SU-DHL-6 (cell line): Measurements from ENCODE around the gene GRID1.
A peak's percentile ranks its signal among the peaks of the same experiment; 100 is the strongest.

ENCODE experiments used
- H2AFZ ChIP-seq: fragments of 200-600 bp; sonication (generic); 2 replicates; pipeline ENCODE4 v1.6.1; 2014; ENCODE audit warnings: low read depth, mild to moderate bottlenecking, moderate library complexity, mixed read lengths, antibody characterized with exemption, low read length; ENCODE audit not compliant: severe bottlenecking
- H3F3A ChIP-seq: fragments of 200-600 bp; shearing (Covaris generic); 2 replicates; pipeline ENCODE4 v1.6.0; 2016; ENCODE audit warnings: antibody characterized with exemption, mild to moderate bottlenecking; ENCODE audit not compliant: insufficient read depth
- H3K27ac ChIP-seq: fragments of 200-600 bp; sonication (generic); 2 replicates; pipeline ENCODE4 v1.5.1; 2016; ENCODE audit warnings: low read depth, mild to moderate bottlenecking, low read length, moderate library complexity, mixed read lengths
- H3K27me3 ChIP-seq: fragments of 200-600 bp; sonication (generic), shearing (Covaris generic); 2 replicates; pipeline ENCODE4 v1.6.0; 2014; ENCODE audit warnings: mild to moderate bottlenecking, low read length
- H3K36me3 ChIP-seq: fragments of 200-600 bp; sonication (generic); 2 replicates; pipeline ENCODE4 v1.6.1; 2014; ENCODE audit warnings: mild to moderate bottlenecking, low read length, mixed read lengths
- H3K4me2 ChIP-seq: fragments of 300-600, 200-600 bp; shearing (Covaris generic), sonication (generic); 2 replicates; pipeline ENCODE4 v1.6.0; 2014; ENCODE audit warnings: low read length, low read depth, mild to moderate bottlenecking; ENCODE audit not compliant: poor library complexity, severe bottlenecking
- H3K4me3 ChIP-seq: fragments of 200-600 bp; sonication (generic); 2 replicates; pipeline ENCODE4 v1.5.1; 2014; ENCODE audit warnings: antibody characterized with exemption, low read length, mild to moderate bottlenecking, mixed read lengths; ENCODE audit not compliant: insufficient read depth, poor library complexity, severe bottlenecking
- H3K79me2 ChIP-seq: fragments of 200-600 bp; sonication (generic); 2 replicates; pipeline ENCODE4 v1.6.1; 2014; ENCODE audit warnings: mild to moderate bottlenecking, low read length, moderate library complexity; ENCODE audit not compliant: insufficient read depth
- H3K9ac ChIP-seq: fragments of 200-600 bp; sonication (generic); 2 replicates; pipeline ENCODE4 v1.7.0; 2014; ENCODE audit warnings: mild to moderate bottlenecking, low read length
- H3K9me2 ChIP-seq: fragments of 200-600 bp; sonication (generic); replicated peaks from 2 replicates; pipeline ENCODE4 v1.6.1; 2014; ENCODE audit warnings: low read length; ENCODE audit not compliant: insufficient read depth
- H3K9me3 ChIP-seq: fragments of 200-600 bp; sonication (generic); 2 replicates; pipeline ENCODE4 v1.6.1; 2014; ENCODE audit warnings: low read length, mixed read lengths; ENCODE audit not compliant: insufficient read depth
- H4K20me1 ChIP-seq: fragments of 200-600 bp; sonication (generic); 2 replicates; pipeline ENCODE4 v1.6.1; 2014; ENCODE audit warnings: low read depth, mild to moderate bottlenecking, antibody characterized with exemption, low read length, moderate library complexity, mixed read lengths
- EZH2phosphoT487 ChIP-seq: fragments of 200-600 bp; sonication (generic), shearing (Covaris generic); conservative IDR thresholded peaks from 2 replicates; pipeline ENCODE4 v1.6.1; 2018; ENCODE audit warnings: mild to moderate bottlenecking, antibody characterized with exemption, low read length, moderate library complexity, mixed read lengths
- TF ChIP-seq, protein P1 (sequence below): fragments of 200-600 bp; sonication (generic); IDR thresholded peaks from one replicate; pipeline ENCODE4 v1.5.1; 2017; ENCODE audit warnings: antibody characterized with exemption, mild to moderate bottlenecking, low read length, moderate library complexity; ENCODE audit not compliant: insufficient read depth, poor library complexity, severe bottlenecking

GRID1 gene

DNA sequence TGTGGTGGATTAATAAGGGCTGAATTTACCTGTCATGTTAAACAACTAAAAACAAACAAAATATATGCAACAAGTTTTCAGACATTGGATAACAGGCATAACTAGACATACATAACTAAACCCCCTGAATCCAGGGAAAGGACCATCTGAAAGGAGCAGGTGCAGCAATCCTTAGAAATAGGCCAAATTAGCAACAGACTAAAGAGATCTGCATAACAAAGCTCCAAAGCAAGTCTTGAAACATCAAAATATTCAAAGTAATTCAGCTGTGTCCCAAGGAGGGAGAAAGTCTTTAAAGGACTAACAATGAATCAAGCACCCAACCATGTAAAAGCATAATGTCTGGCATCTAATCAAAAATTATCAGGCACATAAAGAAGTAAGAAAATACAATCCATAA is 475.1 kb downstream of the GRID1 start:
- no peaks in the 10 kb centered on the region for H3K9me2 ChIP-seq
- no peaks in the 10 kb centered on the region for H3K79me2 ChIP-seq
- TF ChIP-seq EZH2phosphoT487: no peak
- TF ChIP-seq, protein P1, sequence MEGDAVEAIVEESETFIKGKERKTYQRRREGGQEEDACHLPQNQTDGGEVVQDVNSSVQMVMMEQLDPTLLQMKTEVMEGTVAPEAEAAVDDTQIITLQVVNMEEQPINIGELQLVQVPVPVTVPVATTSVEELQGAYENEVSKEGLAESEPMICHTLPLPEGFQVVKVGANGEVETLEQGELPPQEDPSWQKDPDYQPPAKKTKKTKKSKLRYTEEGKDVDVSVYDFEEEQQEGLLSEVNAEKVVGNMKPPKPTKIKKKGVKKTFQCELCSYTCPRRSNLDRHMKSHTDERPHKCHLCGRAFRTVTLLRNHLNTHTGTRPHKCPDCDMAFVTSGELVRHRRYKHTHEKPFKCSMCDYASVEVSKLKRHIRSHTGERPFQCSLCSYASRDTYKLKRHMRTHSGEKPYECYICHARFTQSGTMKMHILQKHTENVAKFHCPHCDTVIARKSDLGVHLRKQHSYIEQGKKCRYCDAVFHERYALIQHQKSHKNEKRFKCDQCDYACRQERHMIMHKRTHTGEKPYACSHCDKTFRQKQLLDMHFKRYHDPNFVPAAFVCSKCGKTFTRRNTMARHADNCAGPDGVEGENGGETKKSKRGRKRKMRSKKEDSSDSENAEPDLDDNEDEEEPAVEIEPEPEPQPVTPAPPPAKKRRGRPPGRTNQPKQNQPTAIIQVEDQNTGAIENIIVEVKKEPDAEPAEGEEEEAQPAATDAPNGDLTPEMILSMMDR: no peak
- no peak overlapping the region for H3K4me3 ChIP-seq
- H3K27me3 ChIP-seq: no peaks in the 10 kb centered on the region
- no peak overlapping the region for H3K9ac ChIP-seq
- no peaks in the 10 kb centered on the region for H3K36me3 ChIP-seq
- no peaks in the 10 kb centered on the region for H4K20me1 ChIP-seq
- H3F3A ChIP-seq: no peaks in the 10 kb centered on the region
- no peak overlapping the region for H3K27ac ChIP-seq
- H3K9me3 ChIP-seq: no peaks in the 10 kb centered on the region
- no peak overlapping the region for H2AFZ ChIP-seq
- H3K4me2 ChIP-seq: no peak overlapping the region

DNA sequence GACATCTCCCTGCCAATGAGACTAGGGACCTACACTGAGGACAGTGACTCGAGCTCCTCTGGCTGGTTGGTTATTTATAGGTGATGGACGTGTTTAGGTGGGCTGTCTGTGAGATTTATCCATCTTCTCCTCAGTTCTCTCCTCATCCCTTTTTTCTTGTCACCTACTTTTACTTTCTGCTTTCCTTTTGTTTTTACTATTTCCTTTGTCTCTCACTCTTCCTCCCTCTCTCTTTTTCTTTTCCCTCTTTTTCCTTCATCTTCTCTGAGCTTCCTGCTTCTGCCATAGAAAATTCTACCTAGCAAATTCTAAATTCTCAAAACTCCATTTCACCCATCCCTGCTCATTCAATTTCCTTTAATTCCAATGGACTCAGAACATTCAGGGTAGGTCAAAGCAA is 478.0 kb downstream of the GRID1 start:
- H2AFZ ChIP-seq: no peak overlapping the region
- H3K36me3 ChIP-seq: no peaks in the 10 kb centered on the region
- no peaks in the 10 kb centered on the region for H3F3A ChIP-seq
- H3K4me3 ChIP-seq: no peak overlapping the region
- H3K4me2 ChIP-seq: no peak overlapping the region
- no peaks in the 10 kb centered on the region for H3K27me3 ChIP-seq
- H3K9ac ChIP-seq: no peak overlapping the region
- TF ChIP-seq EZH2phosphoT487: no peak
- TF ChIP-seq, protein P1: no peak
- H3K79me2 ChIP-seq: no peaks in the 10 kb centered on the region
- no peak overlapping the region for H3K27ac ChIP-seq
- H4K20me1 ChIP-seq: no peaks in the 10 kb centered on the region
- H3K9me2 ChIP-seq: no peaks in the 10 kb centered on the region
- H3K9me3 ChIP-seq: no peaks in the 10 kb centered on the region

DNA sequence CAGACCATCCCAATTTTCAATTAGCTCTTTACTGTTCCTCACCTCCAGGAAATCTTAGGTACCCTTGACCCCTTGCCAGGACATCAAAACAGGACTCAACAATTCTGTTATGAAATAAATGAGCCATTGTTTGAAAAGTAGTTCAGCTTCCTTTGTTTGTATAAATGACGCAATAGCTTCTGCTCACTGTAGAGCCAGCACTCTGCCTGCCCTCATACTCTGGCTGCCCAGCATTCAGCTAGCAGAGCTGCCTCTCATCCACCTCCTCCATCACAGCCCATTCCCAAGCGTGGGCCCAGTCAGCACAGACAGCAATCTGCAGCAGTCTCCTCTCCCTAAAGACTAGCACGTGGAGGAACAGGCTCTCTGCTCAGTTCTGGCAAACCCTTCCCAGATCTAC is 478.6 kb downstream of the GRID1 start:
- H4K20me1 ChIP-seq: no peaks in the 10 kb centered on the region
- no peak overlapping the region for H3K27ac ChIP-seq
- H3K27me3 ChIP-seq: no peaks in the 10 kb centered on the region
- no peaks in the 10 kb centered on the region for H3K36me3 ChIP-seq
- H3K4me2 ChIP-seq: no peak overlapping the region
- H3K9me2 ChIP-seq: no peaks in the 10 kb centered on the region
- H3K9me3 ChIP-seq: no peaks in the 10 kb centered on the region
- H3K9ac ChIP-seq: no peak overlapping the region
- H3F3A ChIP-seq: no peaks in the 10 kb centered on the region
- TF ChIP-seq EZH2phosphoT487: no peak
- TF ChIP-seq, protein P1: no peak
- no peak overlapping the region for H2AFZ ChIP-seq
- no peaks in the 10 kb centered on the region for H3K79me2 ChIP-seq
- H3K4me3 ChIP-seq: no peak overlapping the region

DNA sequence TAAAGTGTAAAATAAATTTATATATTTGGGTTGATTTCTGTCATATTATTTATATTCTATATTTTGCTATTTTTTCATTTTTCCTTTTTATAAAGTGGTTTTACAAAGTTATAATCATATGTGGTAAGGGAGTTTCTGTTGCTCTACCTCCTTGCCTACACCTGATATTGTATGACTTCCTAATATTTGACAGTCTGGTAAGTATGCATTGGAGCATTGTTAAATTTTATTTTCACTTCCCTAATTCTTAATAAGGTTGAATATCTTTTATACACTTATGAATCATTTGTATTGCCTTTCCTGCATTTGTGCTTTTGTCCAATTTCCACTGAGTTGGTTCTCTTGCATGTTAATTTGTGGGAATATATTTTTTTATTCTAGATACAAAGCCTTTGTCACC is 492.4 kb downstream of the GRID1 start:
- no peaks in the 10 kb centered on the region for H4K20me1 ChIP-seq
- no peak overlapping the region for H3K27ac ChIP-seq
- H3K27me3 ChIP-seq: no peaks in the 10 kb centered on the region
- no peak overlapping the region for H3K9ac ChIP-seq
- no peak overlapping the region for H2AFZ ChIP-seq
- H3K36me3 ChIP-seq: no peaks in the 10 kb centered on the region
- no peaks in the 10 kb centered on the region for H3K9me3 ChIP-seq
- H3K9me2 ChIP-seq: no peaks in the 10 kb centered on the region
- H3F3A ChIP-seq: no peaks in the 10 kb centered on the region
- peak overlapping the region; percentile 14 for H3K4me2 ChIP-seq
- no peak overlapping the region for H3K4me3 ChIP-seq
- no peak for TF ChIP-seq EZH2phosphoT487
- TF ChIP-seq, protein P1: no peak
- no peaks in the 10 kb centered on the region for H3K79me2 ChIP-seq
